DND-41 (cell line): ENCODE data around the gene KCNK3.

Experiments used
- ATAC-seq: fragments of 200-7000 bp; cut with Tn5 transposase; 3 replicates; pipeline ENCODE4 v1.9.1; 2021; ENCODE audit warnings: low read depth; ENCODE audit not compliant: insufficient read depth
- DNase-seq: peaks from one replicate; pipeline ENCODE4 v3.0.0-alpha.2; 2020
- H2AFZ ChIP-seq: 2 replicates; pipeline ENCODE4 v1.6.0; 2012; ENCODE audit warnings: low read depth, low read length
- H3K27ac ChIP-seq: 2 replicates; pipeline ENCODE4 v1.5.1; 2012; ENCODE audit warnings: low read length, inconsistent platforms
- H3K27me3 ChIP-seq: fragments of 200-600 bp; sonication (generic); 2 replicates; pipeline ENCODE4 v1.6.0; 2012; ENCODE audit warnings: low read length, mild to moderate bottlenecking, inconsistent platforms; ENCODE audit not compliant: insufficient read depth, poor library complexity
- H3K36me3 ChIP-seq: 2 replicates; pipeline ENCODE4 v1.5.1; 2012; ENCODE audit warnings: low read length, inconsistent platforms; ENCODE audit not compliant: insufficient read depth
- H3K4me1 ChIP-seq: 2 replicates; pipeline ENCODE4 v1.5.1; 2012; ENCODE audit warnings: mild to moderate bottlenecking, low read length; ENCODE audit not compliant: insufficient read depth
- H3K4me2 ChIP-seq: 2 replicates; pipeline ENCODE4 v1.6.0; 2012; ENCODE audit warnings: mild to moderate bottlenecking, moderate library complexity, low read length, inconsistent platforms; ENCODE audit not compliant: insufficient read depth
- H3K4me3 ChIP-seq, 2 experiments: fragments of 200-600 bp in 1 of 2; shearing (Covaris generic) in 1 of 2; 2 replicates each; pipeline ENCODE4 v1.5.1; 2012 to 2016; ENCODE audit warnings: inconsistent platforms in 2 of 2, low read length in 2 of 2, mild to moderate bottlenecking in 2 of 2, low read depth in 1 of 2, moderate library complexity in 1 of 2
- H3K79me2 ChIP-seq: 2 replicates; pipeline ENCODE4 v1.6.0; 2012; ENCODE audit warnings: low read length, inconsistent platforms; ENCODE audit not compliant: insufficient read depth
- H3K9ac ChIP-seq: 2 replicates; pipeline ENCODE4 v1.6.0; 2012; ENCODE audit warnings: low read depth, mild to moderate bottlenecking, inconsistent platforms, low read length, moderate library complexity
- H3K9me3 ChIP-seq: 2 replicates; pipeline ENCODE4 v1.5.1; 2012; ENCODE audit warnings: low read length, moderate library complexity, mild to moderate bottlenecking, inconsistent platforms; ENCODE audit not compliant: insufficient read depth, severe bottlenecking
- H4K20me1 ChIP-seq: 2 replicates; pipeline ENCODE4 v1.6.0; 2012; ENCODE audit warnings: low read length; ENCODE audit not compliant: insufficient read depth
- EZH2 ChIP-seq: IDR thresholded peaks from 3 replicates; pipeline ENCODE4 v1.6.1; 2012; ENCODE audit warnings: borderline replicate concordance, low read depth, mild to moderate bottlenecking, moderate library complexity, low read length, inconsistent platforms; ENCODE audit not compliant: severe bottlenecking
- TF ChIP-seq, protein P1 (sequence below): IDR thresholded peaks from 2 replicates; pipeline ENCODE4 v1.5.1; 2012; ENCODE audit warnings: borderline replicate concordance, low read length, moderate library complexity, mild to moderate bottlenecking; ENCODE audit not compliant: poor library complexity, severe bottlenecking; ENCODE audit errors: extremely low read depth

The KCNK3 gene

GRCh38 chr2:26672818-26673393, 19.6 kb upstream of the KCNK3 start:
- H3K9me3 ChIP-seq, result peaks cover 3% of the 10 kb centered on the region
- no peaks in the 10 kb centered on the region for H3K36me3 ChIP-seq
- H4K20me1 ChIP-seq, result no peaks in the 10 kb centered on the region
- no peak overlapping the region for H3K27ac ChIP-seq
- DNase-seq (no peak), ATAC-seq (no peak)
- no peak overlapping the region for H2AFZ ChIP-seq
- H3K9ac ChIP-seq, result no peak overlapping the region
- no peak overlapping the region for H3K4me3 ChIP-seq
- peaks cover 14% of the 10 kb centered on the region for H3K27me3 ChIP-seq
- H3K79me2 ChIP-seq, result no peaks in the 10 kb centered on the region
- TF ChIP-seq, protein P1, sequence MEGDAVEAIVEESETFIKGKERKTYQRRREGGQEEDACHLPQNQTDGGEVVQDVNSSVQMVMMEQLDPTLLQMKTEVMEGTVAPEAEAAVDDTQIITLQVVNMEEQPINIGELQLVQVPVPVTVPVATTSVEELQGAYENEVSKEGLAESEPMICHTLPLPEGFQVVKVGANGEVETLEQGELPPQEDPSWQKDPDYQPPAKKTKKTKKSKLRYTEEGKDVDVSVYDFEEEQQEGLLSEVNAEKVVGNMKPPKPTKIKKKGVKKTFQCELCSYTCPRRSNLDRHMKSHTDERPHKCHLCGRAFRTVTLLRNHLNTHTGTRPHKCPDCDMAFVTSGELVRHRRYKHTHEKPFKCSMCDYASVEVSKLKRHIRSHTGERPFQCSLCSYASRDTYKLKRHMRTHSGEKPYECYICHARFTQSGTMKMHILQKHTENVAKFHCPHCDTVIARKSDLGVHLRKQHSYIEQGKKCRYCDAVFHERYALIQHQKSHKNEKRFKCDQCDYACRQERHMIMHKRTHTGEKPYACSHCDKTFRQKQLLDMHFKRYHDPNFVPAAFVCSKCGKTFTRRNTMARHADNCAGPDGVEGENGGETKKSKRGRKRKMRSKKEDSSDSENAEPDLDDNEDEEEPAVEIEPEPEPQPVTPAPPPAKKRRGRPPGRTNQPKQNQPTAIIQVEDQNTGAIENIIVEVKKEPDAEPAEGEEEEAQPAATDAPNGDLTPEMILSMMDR, result no peak
- TF ChIP-seq EZH2, result no peak
- no peaks in the 10 kb centered on the region for H3K4me1 ChIP-seq
- no peak overlapping the region for H3K4me2 ChIP-seq

DNA sequence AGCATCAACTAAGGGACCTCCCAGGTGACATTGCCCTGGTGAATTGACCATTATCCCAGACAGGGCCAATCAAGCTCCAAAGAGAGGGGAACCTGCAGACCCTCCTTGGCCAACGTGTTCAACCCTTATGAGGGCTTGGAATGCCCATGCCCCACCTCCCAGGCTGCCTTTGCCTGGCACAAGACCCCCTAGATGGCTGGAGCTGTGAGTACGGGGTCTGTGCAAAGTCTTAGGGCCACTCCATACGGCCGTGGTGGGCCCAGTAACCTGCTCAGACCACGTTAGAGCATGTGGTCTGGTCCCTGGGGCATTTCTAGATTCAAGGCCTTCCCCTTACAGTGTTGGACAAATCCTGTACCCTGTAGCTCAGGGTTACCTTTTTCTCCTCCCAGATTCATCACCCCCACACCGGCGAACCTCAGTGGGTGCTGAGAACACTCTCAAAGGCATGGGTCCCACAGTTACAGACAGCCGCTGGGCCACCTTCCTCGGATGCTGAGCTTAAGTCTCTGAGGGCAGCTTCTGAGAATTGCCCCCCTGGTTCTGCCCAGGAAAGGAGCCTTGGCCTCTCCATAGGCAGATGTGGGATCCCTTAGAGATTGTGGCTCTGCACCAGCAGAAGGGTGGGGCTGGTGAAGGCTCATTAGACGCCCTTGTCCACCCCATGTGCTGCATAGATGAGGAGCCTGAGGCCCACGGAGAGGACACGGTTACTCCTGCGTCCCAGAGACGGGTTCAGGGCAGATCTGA, 18.3 kb upstream of the KCNK3 start:
- Histone ChIP-seq H3K79me2 (no peaks in the 10 kb centered on the region), H2AFZ (no peak overlapping the region), H3K27me3 (peaks cover 5% of the 10 kb centered on the region), H3K4me2 (no peak overlapping the region), H4K20me1 (no peaks in the 10 kb centered on the region), H3K9ac (no peak overlapping the region), H3K27ac (no peak overlapping the region), H3K4me1 (no peaks in the 10 kb centered on the region), H3K36me3 (no peaks in the 10 kb centered on the region), H3K9me3 (peaks cover 3% of the 10 kb centered on the region), H3K4me3 (no peak overlapping the region)
- ATAC-seq, result no peak
- TF ChIP-seq EZH2, result no peak
- TF ChIP-seq, protein P1, result no peak
- no peak for DNase-seq

- ATAC-seq, result no peak
- TF ChIP-seq, protein P1, result no peak
- no peak for TF ChIP-seq EZH2
Measured at GRCh38 chr2:26674771-26675170, 17.8 kb upstream of the KCNK3 start.

More at GRCh38 chr2:26674771-26675170, 17.8 kb upstream of the KCNK3 start:
- no peak overlapping the region for H3K4me3 ChIP-seq
- H3K27me3 ChIP-seq, result peaks cover 8% of the 10 kb centered on the region
- H2AFZ ChIP-seq, result no peak overlapping the region
- H3K79me2 ChIP-seq, result no peaks in the 10 kb centered on the region
- no peaks in the 10 kb centered on the region for H3K4me1 ChIP-seq
- no peaks in the 10 kb centered on the region for H4K20me1 ChIP-seq
- H3K4me2 ChIP-seq, result no peak overlapping the region
- DNase-seq, result no peak
- H3K9me3 ChIP-seq, result peaks cover 3% of the 10 kb centered on the region
- H3K27ac ChIP-seq, result no peak overlapping the region
- no peaks in the 10 kb centered on the region for H3K36me3 ChIP-seq
- H3K9ac ChIP-seq, result no peak overlapping the region
